ENCODE measurements around the gene MSANTD1.

Gene MSANTD1

GRCh38 chr4:3292571-3293400 lies 43.8 kb downstream of the MSANTD1 start, which contains the start of gene RGS12:
Gene RGS12, plus strand, starts transcription at chr4:3293021. Its CDS starts 23,150 bp downstream, at chr4:3316171.
- Histone ChIP-seq H4K8ac (ENCODE audit: low read length) (peak within 1 kb of the TSS; percentile 46), H2BK120ac (ENCODE audit: low read depth, low read length) (peak within 1 kb of the TSS; percentile 71), H3K9me3 (ENCODE audit: control insufficient read depth, low read length) (peaks cover 6% of the 10 kb centered on the region), H2BK12ac (ENCODE audit: low read length in 2 of 2) (peak within 1 kb of the TSS; percentile 33 to 46), H3K4me1 (ENCODE audit: control insufficient read depth, insufficient read depth, low read depth, low read length) (peaks cover 24% of the 10 kb centered on the region), H3K27ac (ENCODE audit: low read length, poor library complexity, severe bottlenecking) (peak within 1 kb of the TSS; percentile 38), H2AK5ac (ENCODE audit: low read length, severe bottlenecking) (peak within 1 kb of the TSS; percentile 26), H3K14ac (ENCODE audit: low read length in 2 of 2) (peak within 1 kb of the TSS in 1 of 2 experiments; percentile 91), H3K4me3 (ENCODE audit: insufficient read depth in 1 of 2, low read depth in 1 of 2, low read length in 2 of 2) (peak within 1 kb of the TSS; percentile 80 to 89), H3K36me3 (ENCODE audit: control insufficient read depth in 1 of 2, insufficient read depth in 2 of 2, low read depth in 1 of 2, low read length in 2 of 2) (peaks cover 0 to 10% of the 10 kb centered on the region in 2 experiments), H3K27me3 (ENCODE audit: control insufficient read depth in 1 of 2, insufficient read depth in 1 of 2, low read length in 2 of 2) (peaks cover 0 to 15% of the 10 kb centered on the region in 2 experiments), H3K18ac (ENCODE audit: low read depth in 1 of 2, low read length in 2 of 2) (peak within 1 kb of the TSS; percentile 81 to 92), H3K4ac (ENCODE audit: low read depth in 1 of 2, low read length in 2 of 2) (peak within 1 kb of the TSS; percentile 59 to 75), H2BK15ac (ENCODE audit: low read depth, poor library complexity, severe bottlenecking) (peak within 1 kb of the TSS; percentile 35), H3K4me2 (ENCODE audit: low read length, poor library complexity, severe bottlenecking) (peak within 1 kb of the TSS; percentile 85), H2AFZ (ENCODE audit: low read depth, low read length) (peak within 1 kb of the TSS; percentile 65), H3K9ac (ENCODE audit: low read length) (peak within 1 kb of the TSS; percentile 91), H3K79me1 (replicated peaks; ENCODE audit: low read length, poor library complexity, severe bottlenecking) (peaks cover 34% of the 10 kb centered on the region), H2BK5ac (ENCODE audit: low read depth, low read length, poor library complexity, severe bottlenecking) (peak within 1 kb of the TSS; percentile 59), H3K23ac (ENCODE audit: low read length in 2 of 2) (peak within 1 kb of the TSS in 1 of 2 experiments; percentile 20), H4K91ac (ENCODE audit: low read length) (peak within 1 kb of the TSS; percentile 9)
- DNase-seq = peak; percentile 94
- 1% methylated on average over 47 of the region's 121 CpGs for WGBS

- H2AK5ac ChIP-seq (ENCODE audit: low read length, severe bottlenecking) = peak overlapping the region; percentile 26
- peak overlapping the region; percentile 72 for H4K8ac ChIP-seq (ENCODE audit: low read length)
- peaks cover 24% of the 10 kb centered on the region for H3K4me1 ChIP-seq (ENCODE audit: control insufficient read depth, insufficient read depth, low read depth, low read length)
- peak overlapping the region; percentile 8 for H2BK15ac ChIP-seq (ENCODE audit: low read depth, poor library complexity, severe bottlenecking)
- H3K23ac ChIP-seq (ENCODE audit: low read length in 2 of 2) = peak overlapping the region in 1 of 2 experiments; percentile 20
- peak overlapping the region in 1 of 2 experiments; percentile 91 for H3K14ac ChIP-seq (ENCODE audit: low read length in 2 of 2)
- H3K4me2 ChIP-seq (ENCODE audit: low read length, poor library complexity, severe bottlenecking) = peak overlapping the region; percentile 58
- peak overlapping the region; percentile 59 to 75 for H3K4ac ChIP-seq (ENCODE audit: low read depth in 1 of 2, low read length in 2 of 2)
- H2BK12ac ChIP-seq (ENCODE audit: low read length in 2 of 2) = peak overlapping the region in 1 of 2 experiments; percentile 81
- 28% methylated on average over 23 of the region's 42 CpGs for WGBS
- H2BK120ac ChIP-seq (ENCODE audit: low read depth, low read length) = peak overlapping the region; percentile 69
- no peak overlapping the region for H3K27ac ChIP-seq (ENCODE audit: low read length, poor library complexity, severe bottlenecking)
- H3K79me1 ChIP-seq (replicated peaks; ENCODE audit: low read length, poor library complexity, severe bottlenecking) = peaks cover 38% of the 10 kb centered on the region
- peaks cover 9% of the 10 kb centered on the region for H3K9me3 ChIP-seq (ENCODE audit: control insufficient read depth, low read length)
- peaks cover 0 to 10% of the 10 kb centered on the region in 2 experiments for H3K36me3 ChIP-seq (ENCODE audit: control insufficient read depth in 1 of 2, insufficient read depth in 2 of 2, low read depth in 1 of 2, low read length in 2 of 2)
- H3K27me3 ChIP-seq (ENCODE audit: control insufficient read depth in 1 of 2, insufficient read depth in 1 of 2, low read length in 2 of 2) = peaks cover 0 to 6% of the 10 kb centered on the region in 2 experiments
- peak overlapping the region; percentile 81 to 92 for H3K18ac ChIP-seq (ENCODE audit: low read depth in 1 of 2, low read length in 2 of 2)
- peak; percentile 15 for DNase-seq
- peak overlapping the region; percentile 59 to 89 for H3K4me3 ChIP-seq (ENCODE audit: insufficient read depth in 1 of 2, low read depth in 1 of 2, low read length in 2 of 2)
- H3K9ac ChIP-seq (ENCODE audit: low read length) = peak overlapping the region; percentile 91
- H2BK5ac ChIP-seq (ENCODE audit: low read depth, low read length, poor library complexity, severe bottlenecking) = peak overlapping the region; percentile 33
- peak overlapping the region; percentile 9 for H4K91ac ChIP-seq (ENCODE audit: low read length)
- H2AFZ ChIP-seq (ENCODE audit: low read depth, low read length) = peak overlapping the region; percentile 20
These were observed 44.7 kb downstream of the MSANTD1 start for GRCh38 chr4:3293401-3294391.

DNA sequence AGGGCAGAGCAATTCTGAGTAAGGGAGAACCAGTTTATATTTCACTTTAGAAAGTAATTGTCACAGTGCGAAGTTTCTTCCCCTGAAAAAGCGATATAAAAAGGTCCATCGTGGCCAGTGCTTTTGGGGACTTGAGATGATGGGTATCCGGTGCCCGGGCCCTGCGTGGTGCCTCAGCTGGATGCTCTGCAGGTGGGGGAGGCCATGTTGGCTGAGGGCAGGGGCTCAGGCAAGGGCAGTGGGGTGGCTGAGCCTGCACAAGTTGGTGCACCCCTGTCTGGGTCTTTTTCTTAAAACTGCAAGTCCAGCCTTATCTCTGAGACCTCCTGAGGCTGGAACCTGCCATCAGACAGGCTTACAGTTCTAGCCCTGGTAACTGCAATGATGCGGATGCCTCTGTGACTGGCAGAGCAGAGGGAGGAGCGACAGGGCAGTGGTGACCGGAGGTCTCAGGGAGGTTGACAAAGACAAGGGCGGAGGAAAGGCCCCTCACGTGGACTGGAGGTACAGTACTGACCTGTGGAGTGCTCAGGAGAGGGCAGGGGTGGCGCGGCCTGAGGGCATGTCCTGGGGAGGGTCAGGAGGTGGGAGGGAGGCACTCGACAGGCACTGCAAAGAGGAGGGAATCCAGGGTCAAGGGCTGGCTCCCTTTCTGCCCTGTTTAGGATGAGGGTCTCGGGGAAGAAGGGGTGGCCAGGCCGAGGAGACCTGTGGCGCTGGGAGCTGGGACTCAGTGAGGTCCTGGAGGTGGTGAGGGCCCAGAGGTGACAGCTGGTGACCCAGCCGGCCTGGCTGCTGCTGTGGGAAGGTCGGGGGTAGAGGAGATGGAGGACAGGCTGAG lies 45.7 kb downstream of the MSANTD1 start:
- peaks cover 43% of the 10 kb centered on the region for H3K79me1 ChIP-seq (replicated peaks; ENCODE audit: low read length, poor library complexity, severe bottlenecking)
- H3K18ac ChIP-seq (ENCODE audit: low read depth in 1 of 2, low read length in 2 of 2) = no peak overlapping the region
- WGBS = 93% methylated on average over 19 of the region's 19 CpGs
- no peaks in the 10 kb centered on the region for H3K27me3 ChIP-seq (ENCODE audit: control insufficient read depth in 1 of 2, insufficient read depth in 1 of 2, low read length in 2 of 2)
- H3K9ac ChIP-seq (ENCODE audit: low read length) = peak overlapping the region; percentile 91
- peaks cover 0 to 10% of the 10 kb centered on the region in 2 experiments for H3K36me3 ChIP-seq (ENCODE audit: control insufficient read depth in 1 of 2, insufficient read depth in 2 of 2, low read depth in 1 of 2, low read length in 2 of 2)
- H3K27ac ChIP-seq (ENCODE audit: low read length, poor library complexity, severe bottlenecking) = no peak overlapping the region
- H3K4me3 ChIP-seq (ENCODE audit: insufficient read depth in 1 of 2, low read depth in 1 of 2, low read length in 2 of 2) = peak overlapping the region; percentile 12 to 89
- no peak overlapping the region for H2BK15ac ChIP-seq (ENCODE audit: low read depth, poor library complexity, severe bottlenecking)
- H2AK5ac ChIP-seq (ENCODE audit: low read length, severe bottlenecking) = no peak overlapping the region
- H2BK5ac ChIP-seq (ENCODE audit: low read depth, low read length, poor library complexity, severe bottlenecking) = no peak overlapping the region
- H3K9me3 ChIP-seq (ENCODE audit: control insufficient read depth, low read length) = peaks cover 9% of the 10 kb centered on the region
- H3K23ac ChIP-seq (ENCODE audit: low read length in 2 of 2) = peak overlapping the region in 1 of 2 experiments; percentile 57
- no peak overlapping the region for H2AFZ ChIP-seq (ENCODE audit: low read depth, low read length)
- no peak overlapping the region for H2BK120ac ChIP-seq (ENCODE audit: low read depth, low read length)
- DNase-seq = peak; percentile 3
- peak overlapping the region; percentile 26 to 53 for H3K4ac ChIP-seq (ENCODE audit: low read depth in 1 of 2, low read length in 2 of 2)
- H3K14ac ChIP-seq (ENCODE audit: low read length in 2 of 2) = peak overlapping the region in 1 of 2 experiments; percentile 41
- H2BK12ac ChIP-seq (ENCODE audit: low read length in 2 of 2) = no peak overlapping the region
- H4K91ac ChIP-seq (ENCODE audit: low read length) = no peak overlapping the region
- peaks cover 24% of the 10 kb centered on the region for H3K4me1 ChIP-seq (ENCODE audit: control insufficient read depth, insufficient read depth, low read depth, low read length)
- H3K4me2 ChIP-seq (ENCODE audit: low read length, poor library complexity, severe bottlenecking) = peak overlapping the region; percentile 58
- H4K8ac ChIP-seq (ENCODE audit: low read length) = no peak overlapping the region

All from mesenchymal stem cell (in vitro differentiated cells and primary cell).